Measurements from ENCODE around the gene CAPN12. TPM values are rescaled to one million over a fixed set of nuclear protein-coding genes. Genes with fewer than 3 reads are reported as not detected.
"Not testable (repeated sequence)": the region's sequence is repeated elsewhere in the genome, so short reads cannot be mapped to it uniquely, and the experiment has no call there.

The CAPN12 gene
- total RNA-seq, 1 experiment from 2014 or later, result 14.7 TPM

DNA sequence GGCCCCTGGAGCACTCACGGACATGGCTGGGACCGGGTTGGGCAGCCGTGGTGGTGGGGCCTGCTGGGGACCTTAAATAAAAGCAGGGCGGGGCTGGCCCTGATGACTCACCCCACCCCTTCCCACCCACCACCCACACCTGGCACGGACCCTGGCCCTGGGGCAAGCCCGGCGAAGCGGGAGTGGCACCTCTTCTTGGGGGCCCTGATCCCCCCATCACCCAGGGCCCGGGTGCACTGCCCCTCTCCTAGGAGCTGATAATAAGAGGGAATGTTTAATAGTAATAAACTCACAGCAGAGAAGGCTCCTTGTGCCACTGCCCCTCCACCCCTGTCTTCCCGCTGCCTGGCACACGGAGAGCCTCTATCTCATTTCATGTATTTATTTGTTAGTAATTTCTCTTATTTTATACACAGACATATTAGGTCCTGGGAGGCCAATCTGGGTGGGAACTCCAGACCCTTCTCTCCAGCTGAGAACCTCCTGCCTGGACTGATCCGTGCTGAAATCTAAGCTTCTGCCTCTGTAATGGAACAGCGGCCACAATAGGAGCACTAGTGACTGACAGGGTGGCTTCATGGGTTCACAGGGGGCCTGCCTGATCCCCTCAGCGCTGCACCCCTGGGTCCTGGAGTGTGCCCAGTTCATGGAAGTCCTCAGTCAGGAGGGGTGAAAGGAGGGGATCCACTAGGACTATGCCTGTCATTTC lies 29.3 kb upstream of the CAPN12 start, which contains the start of gene LGALS7:
Gene LGALS7, minus strand, starts transcription at position 49 of the 709 bp plus-strand sequence. Its CDS starts 25 bp downstream, at position 24.
- no peak for DNase-seq
- Mint-ChIP-seq H3K4me1 (ENCODE audit: low read depth, unreplicated experiment) (no peaks in the 10 kb centered on the region), H3K36me3 (ENCODE audit: insufficient read depth, unreplicated experiment) (no peaks in the 10 kb centered on the region), H3K27ac (ENCODE audit: unreplicated experiment) (no peak within 1 kb of the TSS), H3K27me3 (ENCODE audit: unreplicated experiment) (no peaks in the 10 kb centered on the region), H3K4me3 (ENCODE audit: low read depth, unreplicated experiment) (no peak within 1 kb of the TSS), H3K9me3 (ENCODE audit: low read depth, unreplicated experiment) (no peaks in the 10 kb centered on the region)
- no peak for TF ChIP-seq CTCF (IDR thresholded peaks at IDR 0.05; ENCODE audit: unreplicated experiment)
- BruUV-seq (replicated peaks), result no TSS peak
- intact Hi-C loops (cut with micrococcal nuclease; ENCODE audit: unreplicated experiment), result no loop called here
- CTCF ChIA-PET, result no interaction called here

GRCh38 chr19:38771569-38771968 lies 27.3 kb upstream of the CAPN12 start:
- H3K4me1 Mint-ChIP-seq (ENCODE audit: low read depth, unreplicated experiment); CTCF ChIA-PET; H3K27me3 Mint-ChIP-seq (ENCODE audit: unreplicated experiment); intact Hi-C loops (cut with micrococcal nuclease; ENCODE audit: unreplicated experiment); BruUV-seq (replicated peaks); DNase-seq; H3K9me3 Mint-ChIP-seq (ENCODE audit: low read depth, unreplicated experiment); H3K4me3 Mint-ChIP-seq (ENCODE audit: low read depth, unreplicated experiment); H3K36me3 Mint-ChIP-seq (ENCODE audit: insufficient read depth, unreplicated experiment); H3K27ac Mint-ChIP-seq (ENCODE audit: unreplicated experiment): not testable (repeated sequence)

DNA sequence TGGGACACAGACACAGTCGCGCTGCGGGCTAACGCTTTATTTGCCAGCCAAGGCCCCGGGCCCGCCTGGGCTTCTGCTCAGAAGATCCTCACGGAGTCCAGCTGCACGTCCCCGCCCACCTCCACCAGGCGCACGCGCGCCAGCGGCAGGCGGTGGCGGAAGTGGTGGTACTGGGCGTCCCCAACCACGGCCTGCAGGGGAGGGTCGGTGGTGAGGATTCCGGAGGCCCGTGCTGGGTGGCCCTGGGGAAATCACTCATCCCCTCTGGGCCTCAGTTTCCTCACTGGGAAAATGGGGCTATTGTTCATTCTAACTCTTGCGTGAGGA lies 26.6 kb upstream of the CAPN12 start:
- not testable (repeated sequence) for H3K27ac Mint-ChIP-seq (ENCODE audit: unreplicated experiment); BruUV-seq (replicated peaks)

GRCh38 chr19:38770228-38770948 lies 26.1 kb upstream of the CAPN12 start:
- H3K27me3 Mint-ChIP-seq (ENCODE audit: unreplicated experiment); H3K4me1 Mint-ChIP-seq (ENCODE audit: low read depth, unreplicated experiment); DNase-seq; H3K9me3 Mint-ChIP-seq (ENCODE audit: low read depth, unreplicated experiment); H3K4me3 Mint-ChIP-seq (ENCODE audit: low read depth, unreplicated experiment); BruUV-seq (replicated peaks); intact Hi-C loops (cut with micrococcal nuclease; ENCODE audit: unreplicated experiment); H3K27ac Mint-ChIP-seq (ENCODE audit: unreplicated experiment); CTCF ChIA-PET; H3K36me3 Mint-ChIP-seq (ENCODE audit: insufficient read depth, unreplicated experiment): not testable (repeated sequence)

More for the DNA sequence above, 26.6 kb upstream of the CAPN12 start:
- H3K4me3 Mint-ChIP-seq (ENCODE audit: low read depth, unreplicated experiment); H3K9me3 Mint-ChIP-seq (ENCODE audit: low read depth, unreplicated experiment); H3K4me1 Mint-ChIP-seq (ENCODE audit: low read depth, unreplicated experiment); H3K27me3 Mint-ChIP-seq (ENCODE audit: unreplicated experiment); DNase-seq; H3K36me3 Mint-ChIP-seq (ENCODE audit: insufficient read depth, unreplicated experiment); CTCF ChIA-PET; intact Hi-C loops (cut with micrococcal nuclease; ENCODE audit: unreplicated experiment): not testable (repeated sequence)

- Mint-ChIP-seq H3K27ac (ENCODE audit: unreplicated experiment) (no peak overlapping the region), H3K36me3 (ENCODE audit: insufficient read depth, unreplicated experiment) (no peaks in the 10 kb centered on the region), H3K4me1 (ENCODE audit: low read depth, unreplicated experiment) (no peaks in the 10 kb centered on the region), H3K4me3 (ENCODE audit: low read depth, unreplicated experiment) (no peak overlapping the region), H3K27me3 (ENCODE audit: unreplicated experiment) (no peaks in the 10 kb centered on the region), H3K9me3 (ENCODE audit: low read depth, unreplicated experiment) (no peaks in the 10 kb centered on the region)
- CTCF ChIA-PET, result no interaction called here
- BruUV-seq (replicated peaks), result no TSS peak
- DNase-seq, result no peak
- intact Hi-C loops (cut with micrococcal nuclease; ENCODE audit: unreplicated experiment), result no loop called here
- TF ChIP-seq CTCF (IDR thresholded peaks at IDR 0.05; ENCODE audit: unreplicated experiment), result no peak
Observed at GRCh38 chr19:38769635-38770211, 25.4 kb upstream of the CAPN12 start.
